Subcutaneous abdominal adipose tissue (tissue), 5 donors: ENCODE measurements around the gene SLC1A2.

Experiments used
- H3K27ac ChIP-seq: one replicate; pipeline ENCODE4 v1.7.0; 2013; ENCODE audit warnings: low read depth, mild to moderate bottlenecking, inconsistent platforms, low read length, moderate library complexity
- H3K27me3 ChIP-seq, 5 donors: one replicate each; pipeline ENCODE4 v1.7.0; 2013; ENCODE audit warnings: low read length in 5 of 5, inconsistent platforms in 1 of 5; ENCODE audit not compliant: control insufficient read depth in 5 of 5, insufficient read depth in 4 of 5
- H3K36me3 ChIP-seq, 5 donors: one replicate each; pipeline ENCODE4 v1.7.0; 2013; ENCODE audit warnings: low read length in 5 of 5; ENCODE audit not compliant: control insufficient read depth in 5 of 5, insufficient read depth in 5 of 5
- H3K4me1 ChIP-seq, 5 donors: one replicate each; pipeline ENCODE4 v1.7.0; 2013; ENCODE audit warnings: low read length in 5 of 5, mild to moderate bottlenecking in 3 of 5, moderate library complexity in 1 of 5; ENCODE audit not compliant: control insufficient read depth in 5 of 5, insufficient read depth in 5 of 5
- H3K4me3 ChIP-seq, 5 donors: one replicate each; pipeline ENCODE4 v1.7.0; 2013; ENCODE audit warnings: low read length in 5 of 5, low read depth in 1 of 5
- H3K9ac ChIP-seq, 5 donors: one replicate each; pipeline ENCODE4 v1.7.0; 2013; ENCODE audit warnings: low read length in 5 of 5, mild to moderate bottlenecking in 4 of 5, moderate library complexity in 3 of 5
- H3K9me3 ChIP-seq, 5 donors: one replicate each; pipeline ENCODE4 v1.7.0; 2013; ENCODE audit warnings: low read length in 5 of 5; ENCODE audit not compliant: control insufficient read depth in 5 of 5
- donor health status: healthy.
- donor health status: healthy.
- donor health status: healthy.
- donor health status: healthy.
- donor health status: healthy.

SLC1A2 gene

DNA sequence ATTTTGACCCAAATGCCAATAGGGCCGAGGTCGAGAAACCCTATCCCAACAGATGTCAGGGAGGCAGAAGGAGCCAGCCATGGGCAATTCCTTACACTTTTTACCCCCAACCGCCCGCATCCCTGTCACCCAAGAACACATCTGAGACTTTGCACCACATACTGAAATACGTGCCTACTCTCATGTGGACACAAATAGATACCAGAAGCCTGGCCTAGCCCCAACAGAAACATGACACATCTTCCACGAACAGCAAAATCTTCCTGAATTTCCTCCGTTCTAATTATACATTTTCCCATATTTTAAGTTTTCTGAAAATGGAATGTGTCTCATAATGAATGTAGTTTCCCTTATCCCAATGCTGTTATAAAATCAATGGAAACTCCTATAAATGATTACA is 64.7 kb downstream of the SLC1A2 start:
- H3K4me1 ChIP-seq: peaks cover 0 to 7% (median 5%) of the 10 kb centered on the region in 5 donors
- no peak overlapping the region for H3K4me3 ChIP-seq
- no peaks in the 10 kb centered on the region for H3K27me3 ChIP-seq
- no peaks in the 10 kb centered on the region for H3K36me3 ChIP-seq
- H3K9ac ChIP-seq: no peak overlapping the region
- H3K27ac ChIP-seq: no peak overlapping the region
- H3K9me3 ChIP-seq: no peaks in the 10 kb centered on the region

DNA sequence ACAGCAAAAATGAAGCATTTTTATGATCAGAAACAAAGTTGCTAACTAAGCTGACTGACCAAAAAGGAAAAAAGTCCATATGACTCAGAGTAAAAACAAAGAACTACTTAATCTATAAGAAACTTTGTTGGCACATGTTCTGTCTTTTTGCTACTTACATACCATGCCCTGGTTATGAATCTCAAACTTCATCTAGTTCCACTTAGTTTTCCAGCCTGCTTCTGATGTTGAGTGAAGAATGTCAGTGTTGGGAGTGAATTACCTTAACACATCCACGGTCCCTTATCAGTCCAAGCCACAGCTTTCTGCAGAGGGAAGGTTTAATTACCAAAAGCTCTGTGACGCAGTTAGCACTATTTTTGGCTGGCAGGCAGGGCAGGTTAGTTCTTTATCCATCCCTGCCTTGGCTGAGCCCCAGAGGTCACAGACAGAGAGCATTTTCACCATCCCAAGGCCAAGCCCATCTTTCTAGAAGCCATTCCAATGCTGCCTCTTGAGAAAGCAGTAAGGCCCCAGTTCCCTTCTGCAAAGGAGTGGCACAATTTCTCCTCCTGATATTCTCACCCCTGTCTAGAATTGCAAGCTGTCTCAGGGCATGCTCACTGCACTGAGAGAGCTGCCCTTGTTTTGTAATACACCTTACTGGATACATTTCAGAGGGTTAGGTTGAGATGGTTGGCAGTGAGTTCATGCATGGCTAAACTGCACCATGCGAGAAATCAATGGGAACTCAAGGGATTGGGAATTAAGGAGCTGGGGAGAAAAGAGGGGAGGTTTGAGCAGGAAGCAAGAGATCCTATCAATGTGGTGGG is 67.1 kb downstream of the SLC1A2 start:
- no peaks in the 10 kb centered on the region for H3K27me3 ChIP-seq
- H3K9me3 ChIP-seq: no peaks in the 10 kb centered on the region
- no peaks in the 10 kb centered on the region for H3K36me3 ChIP-seq
- peaks cover 0 to 5% (median 3%) of the 10 kb centered on the region in 5 donors for H3K4me1 ChIP-seq
- no peak overlapping the region for H3K27ac ChIP-seq
- no peak overlapping the region for H3K4me3 ChIP-seq
- no peak overlapping the region for H3K9ac ChIP-seq

DNA sequence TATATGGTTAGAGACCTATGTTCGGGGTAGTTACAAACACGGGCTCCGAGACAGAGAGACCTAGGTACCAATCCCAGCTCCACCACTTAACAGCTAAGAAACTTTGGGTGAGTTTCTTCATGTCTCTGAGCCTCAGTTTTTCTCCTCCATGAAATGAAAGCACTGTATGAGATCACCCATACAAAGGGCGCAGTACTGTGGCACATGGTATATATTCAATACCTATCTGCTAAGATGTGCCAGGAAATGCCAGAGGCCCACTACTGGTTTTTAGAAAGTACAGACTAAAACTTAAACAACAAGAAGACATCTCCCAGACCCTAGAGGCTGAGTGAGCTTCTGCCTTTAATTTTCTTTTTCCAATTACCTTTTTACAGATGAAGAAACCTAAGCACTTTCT is 69.5 kb downstream of the SLC1A2 start:
- no peak overlapping the region for H3K4me3 ChIP-seq
- H3K9ac ChIP-seq: no peak overlapping the region
- H3K9me3 ChIP-seq: no peaks in the 10 kb centered on the region
- peaks cover 0 to 20% (median 5%) of the 10 kb centered on the region in 5 donors for H3K4me1 ChIP-seq
- H3K27ac ChIP-seq: no peak overlapping the region
- no peaks in the 10 kb centered on the region for H3K36me3 ChIP-seq
- H3K27me3 ChIP-seq: no peaks in the 10 kb centered on the region

DNA sequence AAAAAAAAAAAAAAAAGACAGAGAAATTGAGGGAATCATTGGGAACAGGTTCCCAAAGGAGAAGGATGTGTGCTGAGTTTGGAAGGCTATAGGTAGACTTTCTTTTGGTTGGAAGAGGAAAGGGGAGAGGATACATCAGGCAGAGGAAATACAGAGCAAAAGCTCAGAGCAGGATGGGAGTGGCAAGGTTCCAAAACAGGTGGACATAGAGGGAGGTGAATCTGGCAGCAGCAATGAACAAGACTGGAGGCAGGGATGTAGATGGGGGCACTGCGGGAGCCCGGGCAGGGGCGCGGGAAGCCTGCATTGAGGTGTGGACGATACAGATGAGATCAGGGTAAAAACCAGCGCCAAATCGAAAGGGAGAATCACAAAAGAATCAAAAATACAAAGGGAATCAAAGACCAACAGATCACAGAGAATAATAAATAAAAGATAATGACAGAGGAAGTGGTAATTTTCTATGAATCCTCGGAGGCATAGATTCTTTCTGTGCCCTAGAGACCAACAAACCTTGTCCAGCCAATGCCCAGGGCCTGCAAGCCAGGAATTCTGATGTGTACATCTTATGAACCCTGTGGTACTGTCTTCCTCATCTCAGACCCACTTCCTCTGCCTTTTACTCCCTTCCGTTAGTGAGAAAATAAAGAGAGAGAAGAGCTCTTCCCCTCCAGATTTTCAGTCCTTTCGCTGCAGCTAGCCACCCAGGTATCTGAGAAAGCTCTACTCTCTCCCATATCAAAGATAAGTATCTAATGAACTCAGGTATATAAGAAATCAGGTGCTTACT is 70.3 kb downstream of the SLC1A2 start:
- H3K4me1 ChIP-seq: peaks cover 0 to 20% (median 5%) of the 10 kb centered on the region in 5 donors
- no peak overlapping the region for H3K4me3 ChIP-seq
- H3K36me3 ChIP-seq: no peaks in the 10 kb centered on the region
- H3K9me3 ChIP-seq: no peaks in the 10 kb centered on the region
- H3K27me3 ChIP-seq: no peaks in the 10 kb centered on the region
- H3K9ac ChIP-seq: no peak overlapping the region
- H3K27ac ChIP-seq: no peak overlapping the region

DNA sequence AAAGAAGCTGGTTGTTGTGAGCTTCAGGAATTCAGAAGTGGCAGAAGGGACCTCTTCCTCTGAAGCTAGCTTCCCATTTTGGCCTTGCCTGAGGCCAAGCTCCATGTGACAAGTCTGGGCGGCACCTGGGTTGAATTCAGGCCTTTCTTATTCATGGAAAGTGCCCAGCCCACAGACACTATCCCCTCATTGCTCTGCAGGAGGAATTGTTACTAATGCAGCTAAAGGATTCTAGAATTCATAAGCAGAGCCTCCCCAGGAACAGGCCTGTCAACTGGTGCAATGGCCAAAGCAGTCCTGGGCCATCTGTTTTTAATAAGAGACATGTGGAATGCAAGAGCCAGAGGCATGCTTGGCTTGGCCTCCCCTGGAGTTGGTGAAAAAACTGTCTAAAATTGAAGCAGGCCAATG is 71.4 kb downstream of the SLC1A2 start:
- Histone ChIP-seq H3K9me3 (no peaks in the 10 kb centered on the region), H3K27me3 (no peaks in the 10 kb centered on the region), H3K36me3 (no peaks in the 10 kb centered on the region), H3K9ac (no peak overlapping the region), H3K4me1 (peaks cover 0 to 21% (median 5%) of the 10 kb centered on the region in 5 donors), H3K4me3 (no peak overlapping the region), H3K27ac (no peak overlapping the region)

DNA sequence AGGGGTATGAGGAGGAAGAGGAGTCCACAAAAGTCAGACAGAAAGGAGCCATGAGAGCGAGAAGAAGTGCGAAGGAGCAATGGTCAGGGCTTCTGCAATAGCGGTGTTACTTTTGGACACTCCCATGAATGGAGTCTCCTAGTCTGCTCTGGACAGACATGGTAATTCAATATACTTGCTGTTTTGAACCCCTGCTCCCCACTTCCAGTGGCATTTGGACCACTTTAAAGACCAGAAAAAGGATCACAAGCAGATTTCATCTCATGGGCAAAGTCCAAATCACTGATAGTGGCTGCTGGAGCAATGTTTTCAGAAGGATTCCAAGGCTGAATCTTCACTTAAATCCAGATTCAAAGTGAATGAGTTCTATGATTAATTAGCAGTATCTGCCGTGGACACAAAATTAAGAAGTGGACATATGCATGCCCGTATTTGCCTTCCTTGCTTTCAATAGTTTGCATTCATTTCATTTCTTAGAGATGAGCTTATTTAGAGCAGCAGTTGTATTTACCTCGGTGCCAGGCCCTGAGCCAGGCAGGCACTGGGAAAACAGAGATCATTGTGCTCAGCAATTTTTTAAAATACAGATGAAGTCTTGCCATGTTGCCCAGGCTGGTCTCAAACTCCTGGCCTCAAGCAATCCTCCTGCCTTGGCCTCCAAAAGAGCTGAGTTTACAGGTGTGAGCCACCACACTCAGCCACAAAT is 72.0 kb downstream of the SLC1A2 start:
- H3K9me3 ChIP-seq: no peaks in the 10 kb centered on the region
- H3K9ac ChIP-seq: no peak overlapping the region
- peaks cover 0 to 23% (median 5%) of the 10 kb centered on the region in 5 donors for H3K4me1 ChIP-seq
- H3K4me3 ChIP-seq: no peak overlapping the region
- no peak overlapping the region for H3K27ac ChIP-seq
- no peaks in the 10 kb centered on the region for H3K36me3 ChIP-seq
- no peaks in the 10 kb centered on the region for H3K27me3 ChIP-seq

DNA sequence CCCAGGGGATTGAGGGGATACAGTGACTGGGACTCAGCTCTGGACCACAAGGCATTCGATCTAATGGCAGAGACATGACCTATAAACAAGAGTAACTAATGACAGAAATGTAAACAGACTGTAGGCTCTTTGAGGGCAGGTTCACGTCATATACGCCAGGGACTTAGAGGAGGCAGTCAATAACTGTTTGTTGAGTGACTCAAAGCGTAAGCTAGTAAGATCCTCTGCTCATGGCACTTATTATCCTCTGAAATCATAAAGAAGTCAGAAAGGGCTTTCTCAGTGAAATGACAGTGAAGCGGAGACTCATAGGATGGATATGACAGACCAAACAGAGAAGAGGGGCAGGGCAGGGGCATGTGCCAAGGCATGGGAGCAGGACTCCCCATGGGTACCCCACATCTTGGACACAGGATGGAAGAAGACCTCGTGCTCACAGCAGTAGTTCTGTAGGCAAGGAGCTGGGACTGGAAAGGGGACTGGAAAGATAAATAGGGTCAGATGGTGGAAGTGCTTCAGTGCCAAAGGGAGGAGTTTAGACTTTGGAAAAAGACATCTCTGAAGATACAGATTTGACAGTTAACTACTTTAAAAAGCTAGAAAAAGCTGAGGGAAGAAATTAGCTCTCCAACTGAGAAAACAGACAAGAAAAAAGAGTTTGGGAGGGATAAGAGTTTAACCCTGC is 72.7 kb downstream of the SLC1A2 start:
- H3K36me3 ChIP-seq: no peaks in the 10 kb centered on the region
- H3K4me3 ChIP-seq: no peak overlapping the region
- no peaks in the 10 kb centered on the region for H3K27me3 ChIP-seq
- no peaks in the 10 kb centered on the region for H3K9me3 ChIP-seq
- no peak overlapping the region for H3K27ac ChIP-seq
- H3K9ac ChIP-seq: no peak overlapping the region
- peaks cover 0 to 23% (median 5%) of the 10 kb centered on the region in 5 donors for H3K4me1 ChIP-seq

DNA sequence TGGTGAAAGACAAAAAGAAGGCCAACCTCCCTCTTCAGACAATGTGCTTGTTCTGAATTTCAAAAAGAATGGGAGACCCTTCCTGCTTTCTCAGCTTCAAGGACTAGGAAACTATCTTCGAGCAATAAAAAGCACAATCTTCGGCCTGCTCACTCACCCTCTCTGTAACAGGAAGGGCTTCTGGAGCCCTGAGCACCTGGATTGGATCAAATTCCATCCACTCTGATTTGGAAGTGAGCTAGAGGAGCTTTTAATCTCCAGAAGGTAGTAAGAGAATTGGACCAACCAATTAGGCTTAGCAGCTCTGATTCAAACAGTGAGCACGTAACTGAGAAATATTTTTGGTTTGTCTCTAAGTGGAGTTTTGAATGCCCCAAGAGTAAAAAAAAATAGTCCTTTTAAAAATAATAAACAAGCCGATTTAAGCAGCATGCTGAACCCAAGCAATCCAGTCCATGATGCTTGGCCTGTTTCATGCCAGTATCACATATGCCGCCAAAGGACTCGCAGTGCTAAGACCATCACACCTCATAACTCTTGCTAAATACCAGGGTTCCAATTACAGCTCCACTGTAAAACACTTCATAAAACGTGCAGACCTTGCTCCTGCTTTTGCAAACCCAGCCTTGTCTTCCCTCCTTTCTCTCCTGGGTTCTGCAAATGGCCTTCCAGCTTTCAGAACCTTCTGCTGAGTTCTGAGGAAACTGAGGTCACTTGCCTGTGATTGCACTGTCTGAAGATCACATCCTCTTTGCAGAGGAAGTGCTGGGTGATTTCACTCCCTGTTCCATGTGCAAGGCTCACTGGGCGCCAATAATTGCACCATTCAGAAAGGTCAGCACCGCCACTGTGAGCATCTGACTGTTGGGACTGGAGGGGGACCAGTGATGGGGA is 74.4 kb downstream of the SLC1A2 start:
- Histone ChIP-seq H3K9me3 (no peaks in the 10 kb centered on the region), H3K36me3 (no peaks in the 10 kb centered on the region), H3K9ac (no peak overlapping the region), H3K27me3 (no peaks in the 10 kb centered on the region), H3K4me1 (peaks cover 0 to 39% (median 17%) of the 10 kb centered on the region in 5 donors), H3K27ac (no peak overlapping the region), H3K4me3 (no peak overlapping the region)

DNA sequence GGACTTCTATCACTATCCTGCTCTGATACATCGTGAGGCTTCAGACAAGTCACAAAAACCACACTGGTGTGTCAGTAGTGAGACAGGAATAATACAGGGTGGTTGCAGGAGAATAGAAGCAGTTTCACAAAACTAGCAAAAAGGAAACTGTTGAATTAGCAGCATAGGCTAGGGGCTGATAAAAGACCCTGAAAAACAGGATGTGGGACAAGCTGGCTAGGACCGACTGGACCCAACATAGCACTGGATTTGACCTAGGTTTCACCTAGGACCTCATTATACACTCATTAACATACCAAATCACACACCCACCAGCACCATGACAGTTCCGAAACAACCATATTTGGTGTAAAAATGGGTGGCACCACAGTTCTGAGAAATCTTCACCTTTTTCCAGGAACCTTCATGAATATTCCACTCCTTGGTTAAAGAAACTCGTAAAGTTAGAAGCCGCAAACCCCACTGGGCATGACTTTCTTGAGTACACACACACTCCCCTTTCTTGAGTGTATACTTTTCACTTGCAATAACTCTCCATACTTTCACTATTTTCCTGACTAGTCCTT is 76.2 kb downstream of the SLC1A2 start:
- Histone ChIP-seq H3K27me3 (no peaks in the 10 kb centered on the region), H3K9ac (no peak overlapping the region), H3K27ac (no peak overlapping the region), H3K4me1 (peaks cover 0 to 41% (median 20%) of the 10 kb centered on the region in 5 donors), H3K4me3 (no peak overlapping the region), H3K9me3 (no peaks in the 10 kb centered on the region), H3K36me3 (no peaks in the 10 kb centered on the region)
